ENCODE measurements around the gene MYB. TPM values are rescaled to one million over a fixed set of nuclear protein-coding genes. Genes with fewer than 3 reads are reported as not detected.

The MYB gene
- total RNA-seq, 1 experiment from 2014 or later = 6.1 TPM

DNA sequence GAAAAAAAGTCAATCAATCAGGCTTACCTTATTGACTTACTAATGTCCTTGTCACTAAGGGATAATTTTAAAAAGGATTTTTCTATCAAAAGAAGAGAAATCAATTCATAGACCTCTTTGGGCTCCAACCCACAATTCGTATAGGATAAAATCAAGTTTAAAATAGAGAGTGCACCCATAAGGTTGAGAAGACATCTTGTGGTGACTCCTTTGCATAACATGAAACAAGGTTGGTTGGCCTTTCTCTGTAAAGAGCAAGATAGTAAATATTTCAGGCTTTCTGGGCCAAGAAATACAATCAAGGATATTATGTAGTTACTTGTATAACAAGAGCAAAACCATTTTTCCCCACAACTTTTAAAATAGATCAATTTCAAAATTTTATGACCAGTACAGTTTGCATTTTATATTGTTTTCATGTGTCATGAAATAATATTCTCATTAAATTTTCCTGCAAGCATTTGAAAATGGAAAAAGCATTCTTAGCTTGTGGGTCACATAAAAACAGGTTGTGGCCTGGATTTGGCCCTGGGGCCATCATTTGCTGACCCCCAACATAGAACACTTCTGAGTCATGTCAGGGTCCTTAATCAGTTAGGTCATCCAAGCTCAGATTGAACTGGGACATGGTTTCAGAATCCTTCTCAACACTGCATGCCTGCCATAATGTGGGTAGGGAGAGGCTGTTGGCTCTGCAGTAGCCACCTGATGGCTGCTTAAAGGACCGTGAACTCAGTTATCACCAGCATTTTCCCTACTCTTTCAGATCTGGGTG, 76.7 kb downstream of the MYB start (continued):
- TF ChIP-seq ZNF416 (CRISPR knock-in tag; IDR thresholded peaks at IDR 0.05) (no peak), PRRX2 (CRISPR knock-in tag; IDR thresholded peaks at IDR 0.05) (no peak), ZMAT4 (CRISPR knock-in tag; IDR thresholded peaks at IDR 0.05) (no peak), OVOL2 (CRISPR knock-in tag; IDR thresholded peaks at IDR 0.05; ENCODE audit: borderline replicate concordance) (no peak)
- TF ChIP-seq, protein P1, sequence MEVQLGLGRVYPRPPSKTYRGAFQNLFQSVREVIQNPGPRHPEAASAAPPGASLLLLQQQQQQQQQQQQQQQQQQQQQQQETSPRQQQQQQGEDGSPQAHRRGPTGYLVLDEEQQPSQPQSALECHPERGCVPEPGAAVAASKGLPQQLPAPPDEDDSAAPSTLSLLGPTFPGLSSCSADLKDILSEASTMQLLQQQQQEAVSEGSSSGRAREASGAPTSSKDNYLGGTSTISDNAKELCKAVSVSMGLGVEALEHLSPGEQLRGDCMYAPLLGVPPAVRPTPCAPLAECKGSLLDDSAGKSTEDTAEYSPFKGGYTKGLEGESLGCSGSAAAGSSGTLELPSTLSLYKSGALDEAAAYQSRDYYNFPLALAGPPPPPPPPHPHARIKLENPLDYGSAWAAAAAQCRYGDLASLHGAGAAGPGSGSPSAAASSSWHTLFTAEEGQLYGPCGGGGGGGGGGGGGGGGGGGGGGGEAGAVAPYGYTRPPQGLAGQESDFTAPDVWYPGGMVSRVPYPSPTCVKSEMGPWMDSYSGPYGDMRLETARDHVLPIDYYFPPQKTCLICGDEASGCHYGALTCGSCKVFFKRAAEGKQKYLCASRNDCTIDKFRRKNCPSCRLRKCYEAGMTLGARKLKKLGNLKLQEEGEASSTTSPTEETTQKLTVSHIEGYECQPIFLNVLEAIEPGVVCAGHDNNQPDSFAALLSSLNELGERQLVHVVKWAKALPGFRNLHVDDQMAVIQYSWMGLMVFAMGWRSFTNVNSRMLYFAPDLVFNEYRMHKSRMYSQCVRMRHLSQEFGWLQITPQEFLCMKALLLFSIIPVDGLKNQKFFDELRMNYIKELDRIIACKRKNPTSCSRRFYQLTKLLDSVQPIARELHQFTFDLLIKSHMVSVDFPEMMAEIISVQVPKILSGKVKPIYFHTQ (CRISPR knock-in tag; IDR thresholded peaks at IDR 0.05) = no peak
- TF ChIP-seq, protein P2, sequence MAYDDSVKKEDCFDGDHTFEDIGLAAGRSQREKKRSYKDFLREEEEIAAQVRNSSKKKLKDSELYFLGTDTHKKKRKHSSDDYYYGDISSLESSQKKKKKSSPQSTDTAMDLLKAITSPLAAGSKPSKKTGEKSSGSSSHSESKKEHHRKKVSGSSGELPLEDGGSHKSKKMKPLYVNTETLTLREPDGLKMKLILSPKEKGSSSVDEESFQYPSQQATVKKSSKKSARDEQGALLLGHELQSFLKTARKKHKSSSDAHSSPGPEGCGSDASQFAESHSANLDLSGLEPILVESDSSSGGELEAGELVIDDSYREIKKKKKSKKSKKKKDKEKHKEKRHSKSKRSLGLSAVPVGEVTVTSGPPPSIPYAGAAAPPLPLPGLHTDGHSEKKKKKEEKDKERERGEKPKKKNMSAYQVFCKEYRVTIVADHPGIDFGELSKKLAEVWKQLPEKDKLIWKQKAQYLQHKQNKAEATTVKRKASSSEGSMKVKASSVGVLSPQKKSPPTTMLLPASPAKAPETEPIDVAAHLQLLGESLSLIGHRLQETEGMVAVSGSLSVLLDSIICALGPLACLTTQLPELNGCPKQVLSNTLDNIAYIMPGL (CRISPR knock-in tag; IDR thresholded peaks at IDR 0.05) = no peak
- TF ChIP-seq, protein P3, sequence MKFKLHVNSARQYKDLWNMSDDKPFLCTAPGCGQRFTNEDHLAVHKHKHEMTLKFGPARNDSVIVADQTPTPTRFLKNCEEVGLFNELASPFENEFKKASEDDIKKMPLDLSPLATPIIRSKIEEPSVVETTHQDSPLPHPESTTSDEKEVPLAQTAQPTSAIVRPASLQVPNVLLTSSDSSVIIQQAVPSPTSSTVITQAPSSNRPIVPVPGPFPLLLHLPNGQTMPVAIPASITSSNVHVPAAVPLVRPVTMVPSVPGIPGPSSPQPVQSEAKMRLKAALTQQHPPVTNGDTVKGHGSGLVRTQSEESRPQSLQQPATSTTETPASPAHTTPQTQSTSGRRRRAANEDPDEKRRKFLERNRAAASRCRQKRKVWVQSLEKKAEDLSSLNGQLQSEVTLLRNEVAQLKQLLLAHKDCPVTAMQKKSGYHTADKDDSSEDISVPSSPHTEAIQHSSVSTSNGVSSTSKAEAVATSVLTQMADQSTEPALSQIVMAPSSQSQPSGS (CRISPR knock-in tag; IDR thresholded peaks at IDR 0.05; ENCODE audit: borderline replicate concordance, low read depth) = no peak

GRCh38 chr6:135258970-135259369, 77.9 kb downstream of the MYB start:
- ATAC-seq (no peak), DNase-seq (ENCODE audit: low spot score) (no peak)
- ChIA-PET CTCF (no interaction called here), POLR2A (no interaction called here)
- no peak for TF ChIP-seq E2F1 (CRISPR knock-in tag; IDR thresholded peaks at IDR 0.05)
- TF ChIP-seq ZNF317 (CRISPR knock-in tag; IDR thresholded peaks at IDR 0.05; ENCODE audit: borderline replicate concordance, low read depth) = no peak
- no peak for TF ChIP-seq CREM (CRISPR knock-in tag; IDR thresholded peaks at IDR 0.05)
- TF ChIP-seq ATF3 (CRISPR knock-in tag; conservative IDR thresholded peaks at IDR 0.05) = no peak
- no peak for TF ChIP-seq GTF2I (CRISPR knock-in tag; conservative IDR thresholded peaks at IDR 0.05)
- H3K27me3 Mint-ChIP-seq (ENCODE audit: low read depth) = 0 out of 2 replicates have a peak, but pooled peaks cover 3% of the 10 kb centered on the region
- H3K9me3 Mint-ChIP-seq = peaks cover 19% of the 10 kb centered on the region
- H3K4me3 Mint-ChIP-seq = no peak overlapping the region
- peaks cover 11% of the 10 kb centered on the region for H3K4me1 Mint-ChIP-seq
- no peaks in the 10 kb centered on the region for H3K36me3 Mint-ChIP-seq
- H3K27ac Mint-ChIP-seq = no peak overlapping the region

- no peak for ATAC-seq
- H3K4me1 Mint-ChIP-seq = peaks cover 10% of the 10 kb centered on the region
- no peak overlapping the region for H3K4me3 Mint-ChIP-seq
- no peaks in the 10 kb centered on the region for H3K36me3 Mint-ChIP-seq
- ChIA-PET CTCF (interaction anchor here (0.7 to 1.6 kb wide), 3 partner anchors 8 to 119 kb away, joined by 3 read pairs; no protein-coding TSS in a partner anchor), POLR2A (interaction anchor here (0.6 kb wide), 1 partner anchor 517 kb away, joined by 3 read pairs; no protein-coding TSS in a partner anchor)
- H3K27ac Mint-ChIP-seq = no peak overlapping the region
- DNase-seq (ENCODE audit: low spot score) = no peak
- H3K9me3 Mint-ChIP-seq = peaks cover 7% of the 10 kb centered on the region
- H3K27me3 Mint-ChIP-seq (ENCODE audit: low read depth) = no peaks in the 10 kb centered on the region
- TF ChIP-seq SMAD4 (CRISPR knock-in tag; IDR thresholded peaks at IDR 0.05) (no peak), TEAD1 (CRISPR knock-in tag; IDR thresholded peaks at IDR 0.05) (no peak), MAX (CRISPR knock-in tag; IDR thresholded peaks at IDR 0.05) (no peak)
- TF ChIP-seq, protein P4, sequence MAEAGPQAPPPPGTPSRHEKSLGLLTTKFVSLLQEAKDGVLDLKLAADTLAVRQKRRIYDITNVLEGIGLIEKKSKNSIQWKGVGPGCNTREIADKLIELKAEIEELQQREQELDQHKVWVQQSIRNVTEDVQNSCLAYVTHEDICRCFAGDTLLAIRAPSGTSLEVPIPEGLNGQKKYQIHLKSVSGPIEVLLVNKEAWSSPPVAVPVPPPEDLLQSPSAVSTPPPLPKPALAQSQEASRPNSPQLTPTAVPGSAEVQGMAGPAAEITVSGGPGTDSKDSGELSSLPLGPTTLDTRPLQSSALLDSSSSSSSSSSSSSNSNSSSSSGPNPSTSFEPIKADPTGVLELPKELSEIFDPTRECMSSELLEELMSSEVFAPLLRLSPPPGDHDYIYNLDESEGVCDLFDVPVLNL (CRISPR knock-in tag; IDR thresholded peaks at IDR 0.05; ENCODE audit: borderline replicate concordance, low read depth) = no peak
- TF ChIP-seq, protein P5, sequence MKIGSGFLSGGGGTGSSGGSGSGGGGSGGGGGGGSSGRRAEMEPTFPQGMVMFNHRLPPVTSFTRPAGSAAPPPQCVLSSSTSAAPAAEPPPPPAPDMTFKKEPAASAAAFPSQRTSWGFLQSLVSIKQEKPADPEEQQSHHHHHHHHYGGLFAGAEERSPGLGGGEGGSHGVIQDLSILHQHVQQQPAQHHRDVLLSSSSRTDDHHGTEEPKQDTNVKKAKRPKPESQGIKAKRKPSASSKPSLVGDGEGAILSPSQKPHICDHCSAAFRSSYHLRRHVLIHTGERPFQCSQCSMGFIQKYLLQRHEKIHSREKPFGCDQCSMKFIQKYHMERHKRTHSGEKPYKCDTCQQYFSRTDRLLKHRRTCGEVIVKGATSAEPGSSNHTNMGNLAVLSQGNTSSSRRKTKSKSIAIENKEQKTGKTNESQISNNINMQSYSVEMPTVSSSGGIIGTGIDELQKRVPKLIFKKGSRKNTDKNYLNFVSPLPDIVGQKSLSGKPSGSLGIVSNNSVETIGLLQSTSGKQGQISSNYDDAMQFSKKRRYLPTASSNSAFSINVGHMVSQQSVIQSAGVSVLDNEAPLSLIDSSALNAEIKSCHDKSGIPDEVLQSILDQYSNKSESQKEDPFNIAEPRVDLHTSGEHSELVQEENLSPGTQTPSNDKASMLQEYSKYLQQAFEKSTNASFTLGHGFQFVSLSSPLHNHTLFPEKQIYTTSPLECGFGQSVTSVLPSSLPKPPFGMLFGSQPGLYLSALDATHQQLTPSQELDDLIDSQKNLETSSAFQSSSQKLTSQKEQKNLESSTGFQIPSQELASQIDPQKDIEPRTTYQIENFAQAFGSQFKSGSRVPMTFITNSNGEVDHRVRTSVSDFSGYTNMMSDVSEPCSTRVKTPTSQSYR (CRISPR knock-in tag; IDR thresholded peaks at IDR 0.05) = no peak
- TF ChIP-seq, protein P6, sequence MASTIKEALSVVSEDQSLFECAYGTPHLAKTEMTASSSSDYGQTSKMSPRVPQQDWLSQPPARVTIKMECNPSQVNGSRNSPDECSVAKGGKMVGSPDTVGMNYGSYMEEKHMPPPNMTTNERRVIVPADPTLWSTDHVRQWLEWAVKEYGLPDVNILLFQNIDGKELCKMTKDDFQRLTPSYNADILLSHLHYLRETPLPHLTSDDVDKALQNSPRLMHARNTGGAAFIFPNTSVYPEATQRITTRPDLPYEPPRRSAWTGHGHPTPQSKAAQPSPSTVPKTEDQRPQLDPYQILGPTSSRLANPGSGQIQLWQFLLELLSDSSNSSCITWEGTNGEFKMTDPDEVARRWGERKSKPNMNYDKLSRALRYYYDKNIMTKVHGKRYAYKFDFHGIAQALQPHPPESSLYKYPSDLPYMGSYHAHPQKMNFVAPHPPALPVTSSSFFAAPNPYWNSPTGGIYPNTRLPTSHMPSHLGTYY (CRISPR knock-in tag; IDR thresholded peaks at IDR 0.05) = no peak
These were observed 79.5 kb downstream of the MYB start for GRCh38 chr6:135260612-135261011.

Measured in WTC11 (cell line).